CD4-positive, alpha-beta T cell treated with Interleukin-17A for 4 hours (primary cell): Measurements from ENCODE around the gene E2F2.

Experiments
- DNase-seq: peaks from one replicate; pipeline ENCODE4 v3.0.0-alpha.2; 2020; ENCODE audit warnings: mixed read lengths

E2F2 gene, protein sequence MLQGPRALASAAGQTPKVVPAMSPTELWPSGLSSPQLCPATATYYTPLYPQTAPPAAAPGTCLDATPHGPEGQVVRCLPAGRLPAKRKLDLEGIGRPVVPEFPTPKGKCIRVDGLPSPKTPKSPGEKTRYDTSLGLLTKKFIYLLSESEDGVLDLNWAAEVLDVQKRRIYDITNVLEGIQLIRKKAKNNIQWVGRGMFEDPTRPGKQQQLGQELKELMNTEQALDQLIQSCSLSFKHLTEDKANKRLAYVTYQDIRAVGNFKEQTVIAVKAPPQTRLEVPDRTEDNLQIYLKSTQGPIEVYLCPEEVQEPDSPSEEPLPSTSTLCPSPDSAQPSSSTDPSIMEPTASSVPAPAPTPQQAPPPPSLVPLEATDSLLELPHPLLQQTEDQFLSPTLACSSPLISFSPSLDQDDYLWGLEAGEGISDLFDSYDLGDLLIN

DNA sequence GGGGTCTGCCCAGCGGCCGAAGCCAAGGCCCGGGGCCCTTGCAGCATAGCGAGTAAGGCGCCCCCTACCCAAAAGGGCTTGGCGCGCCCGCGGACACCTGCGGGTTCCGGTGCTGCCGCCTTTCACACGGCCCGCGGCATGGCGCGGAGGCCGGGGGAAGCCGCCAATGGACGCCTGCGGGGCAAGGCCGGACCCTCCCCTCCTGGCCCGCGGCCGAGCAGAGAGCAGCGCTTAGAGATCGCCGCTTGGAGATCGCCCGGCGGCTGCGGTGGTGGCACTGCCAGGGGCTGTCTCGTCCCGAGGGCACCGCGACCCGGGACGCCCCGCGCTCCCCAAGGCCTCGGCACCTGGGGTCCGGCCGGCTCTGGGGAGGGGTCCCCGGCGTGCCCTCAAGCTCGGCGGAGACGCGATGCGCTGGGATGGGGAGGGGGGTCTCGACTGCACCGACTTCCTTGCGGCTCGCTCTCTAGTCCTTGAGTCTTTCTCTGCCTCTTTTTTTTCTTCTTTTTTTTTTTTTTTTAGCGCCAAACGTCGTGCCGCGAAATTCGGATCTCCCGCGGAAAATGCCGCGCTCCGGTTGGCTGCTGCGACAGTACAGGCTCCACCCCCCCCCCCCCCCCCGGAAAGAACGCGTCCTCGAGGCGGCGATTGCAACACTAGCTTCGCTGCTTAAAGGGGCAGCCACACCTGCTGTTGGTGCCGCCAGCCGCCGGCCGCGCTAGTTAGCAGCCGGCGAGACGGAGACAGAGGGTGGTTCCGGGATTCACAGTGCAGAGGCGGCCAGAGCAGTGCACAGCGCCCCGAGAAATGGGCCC is at the start of gene E2F2:
E2F2 (minus strand) TSS at position 487 of the 815 bp plus-strand sequence; CDS start at position 47, 440 bp downstream.
- peak; percentile 92 for DNase-seq

DNA sequence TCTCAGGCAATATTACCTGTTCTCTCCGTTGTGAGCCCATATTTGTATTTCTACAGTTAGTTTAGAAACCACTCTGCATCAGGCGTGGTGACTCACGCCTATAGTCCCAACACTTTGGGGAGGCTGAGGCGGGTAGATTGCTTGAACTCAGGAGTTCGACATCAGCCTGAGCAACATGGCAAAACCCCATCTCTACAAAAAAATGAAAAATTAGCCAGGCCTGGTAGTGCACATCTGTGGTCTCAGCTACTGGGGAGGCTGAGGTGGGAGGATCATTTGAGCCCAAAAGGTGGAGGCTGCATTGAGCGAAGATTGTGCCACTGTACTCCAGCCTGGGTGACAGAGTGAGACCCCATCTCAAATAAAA is 47.9 kb upstream of the E2F2 start:
- DNase-seq, result peak; percentile 39

DNA sequence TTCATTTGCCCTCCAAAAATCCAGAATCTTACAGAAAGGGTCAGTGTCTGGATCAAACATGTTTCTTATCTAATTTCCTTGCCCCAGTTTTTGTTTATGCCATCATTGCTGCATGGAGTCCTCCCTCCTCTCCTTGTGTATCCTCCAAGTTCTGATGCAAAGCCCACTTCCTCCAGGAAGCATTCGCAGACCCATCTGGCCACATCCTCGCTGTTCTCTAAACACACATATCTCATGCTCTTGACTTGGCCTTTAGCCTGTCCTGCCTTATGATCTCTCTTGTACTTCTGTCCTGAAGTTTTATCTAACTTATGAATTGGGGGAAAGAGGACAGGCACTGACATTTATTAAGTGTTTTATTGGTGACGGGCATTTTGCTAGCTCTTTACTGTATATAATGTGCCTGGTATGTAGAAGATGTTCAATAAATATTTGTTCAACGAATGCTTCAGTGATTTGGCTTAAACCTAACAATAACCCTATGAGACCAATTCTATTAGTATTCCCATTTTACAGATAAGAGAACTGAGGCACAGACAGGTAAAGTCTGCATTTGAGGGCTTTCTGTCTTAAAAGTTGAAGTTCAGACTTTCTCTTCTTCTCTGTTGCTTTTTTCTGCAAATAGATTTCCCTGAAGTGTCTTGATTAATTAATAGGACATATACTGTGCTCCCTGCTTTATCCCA is 47.4 kb upstream of the E2F2 start:
- DNase-seq, result peak; percentile 33

DNA sequence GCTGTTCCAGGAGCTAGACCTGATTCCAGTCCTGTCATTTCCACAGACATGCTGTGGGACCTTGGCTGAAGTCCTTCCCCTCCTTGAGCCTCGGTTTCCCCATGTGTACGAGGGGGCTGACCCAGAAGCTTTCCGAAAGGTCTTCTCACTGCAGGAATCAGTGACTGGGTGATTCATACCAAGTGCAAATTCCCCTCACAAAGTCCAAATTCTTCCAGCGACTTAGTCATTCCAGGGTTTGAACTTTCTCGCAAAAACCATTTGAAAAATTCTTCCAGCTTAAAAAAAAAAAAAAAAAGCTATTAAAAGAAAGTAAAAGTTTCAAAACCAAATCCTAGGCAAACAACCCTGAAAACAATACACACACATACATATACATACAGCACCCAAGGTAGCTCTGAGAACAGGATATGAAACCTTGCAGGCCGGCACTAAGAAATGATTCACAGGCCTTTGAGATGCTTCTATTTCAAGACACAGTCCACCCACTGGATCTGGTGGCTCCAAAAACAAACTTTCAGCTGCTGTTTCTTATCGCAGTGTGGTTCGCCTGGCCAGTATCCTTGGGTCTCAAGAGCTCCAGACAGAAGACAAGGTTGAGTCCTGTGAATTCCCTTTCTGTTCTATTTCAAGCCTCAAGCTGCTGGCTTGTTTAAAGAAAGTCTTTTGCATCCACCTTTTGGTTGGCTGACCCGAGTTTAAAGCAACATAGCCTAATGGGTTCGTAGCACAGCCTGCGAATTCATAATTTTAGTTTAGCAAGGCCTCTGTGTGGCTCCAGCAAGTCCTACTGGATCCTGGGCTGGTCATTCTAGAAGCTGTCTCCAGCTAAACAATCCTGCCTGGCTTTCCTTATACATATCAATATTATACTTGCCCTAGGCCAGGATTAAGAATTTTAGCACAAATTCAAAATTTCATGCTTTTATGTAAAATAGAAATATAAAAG is 46.3 kb upstream of the E2F2 start:
- DNase-seq, result peak; percentile 53

DNA sequence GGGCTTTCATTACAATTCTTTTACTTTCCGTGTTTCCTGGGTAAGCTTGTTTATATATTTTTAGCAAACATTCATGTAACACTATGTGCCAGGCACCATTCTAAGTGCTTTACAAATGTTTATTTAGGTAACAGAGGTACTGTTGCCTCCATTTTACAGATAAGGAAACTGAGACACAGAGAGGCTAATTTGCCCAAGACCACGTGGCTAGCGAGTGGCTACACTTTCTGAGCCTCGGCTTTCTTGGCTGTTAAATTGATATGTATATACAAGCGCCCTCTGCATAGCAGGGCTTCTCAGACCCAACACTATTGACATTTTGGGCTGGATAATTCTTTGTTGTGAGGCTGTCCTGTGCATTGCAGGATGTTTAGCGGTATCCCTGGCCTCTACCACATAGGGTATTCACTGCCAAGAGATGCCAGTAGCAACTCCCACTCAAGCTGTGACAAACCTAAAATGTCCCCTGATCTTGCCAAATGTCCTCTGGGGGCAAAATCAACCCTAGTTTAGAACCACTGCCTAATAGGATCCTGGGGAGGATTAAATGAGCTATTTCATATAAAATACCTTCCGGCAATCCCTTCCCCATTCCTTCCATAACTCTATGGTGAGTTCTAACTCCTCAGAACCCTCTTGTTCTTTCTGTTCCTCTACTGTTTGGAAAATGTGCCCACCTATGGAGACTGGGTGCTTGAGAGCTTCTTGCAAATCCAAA is 45.5 kb upstream of the E2F2 start:
- no peak for DNase-seq

DNA sequence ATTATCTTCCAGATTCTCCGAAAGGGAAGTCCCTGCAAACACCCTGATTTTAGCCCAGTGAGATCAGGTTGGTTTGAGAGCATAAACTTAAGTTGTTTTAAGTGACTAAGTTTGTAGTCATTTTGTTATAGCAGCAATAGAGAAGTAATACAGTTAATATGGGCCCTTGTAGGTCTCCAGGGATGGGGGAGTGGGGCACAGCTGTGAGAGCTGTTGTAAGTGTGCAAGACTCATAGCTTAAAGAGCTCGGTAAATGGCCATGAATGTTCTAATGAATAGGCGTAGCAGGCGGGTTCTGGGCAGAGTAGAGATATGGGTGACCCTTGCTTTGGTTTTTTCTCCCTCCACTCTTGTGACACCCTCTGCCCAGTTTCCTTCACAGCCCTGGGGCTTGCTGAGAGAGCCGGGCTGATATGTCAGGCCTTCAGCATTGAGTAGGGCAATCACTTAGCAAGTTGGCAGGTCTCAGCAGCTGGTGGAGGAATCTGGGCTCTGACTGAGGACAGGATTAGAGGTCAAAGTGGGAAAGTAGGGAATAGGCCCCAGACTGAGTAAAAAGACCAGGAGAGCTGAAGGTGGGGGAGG is 44.3 kb upstream of the E2F2 start:
- no peak for DNase-seq

DNA sequence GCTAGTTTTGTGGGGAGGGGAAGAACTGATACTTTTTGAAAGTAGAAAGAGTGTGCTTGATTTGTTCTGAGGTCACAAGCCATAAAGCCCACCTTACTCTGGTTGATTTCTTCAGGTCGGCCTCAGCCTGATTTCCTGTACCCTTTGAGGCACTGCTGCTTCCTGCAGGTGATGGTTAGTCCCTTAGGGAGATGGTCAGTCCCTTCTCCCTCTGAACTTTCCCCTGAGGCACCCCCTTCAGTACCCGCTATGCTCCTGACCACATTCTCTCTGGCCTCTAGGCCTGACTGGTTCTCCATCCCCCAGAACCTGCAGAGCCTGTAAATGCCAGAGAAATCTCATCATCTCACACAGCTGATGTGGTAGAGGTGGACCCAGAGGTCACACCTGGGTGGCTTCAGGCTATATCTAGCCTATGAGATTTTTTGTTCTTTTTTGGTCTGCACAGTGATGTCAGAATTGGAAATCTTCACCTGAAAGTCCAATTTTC is 43.3 kb upstream of the E2F2 start:
- no peak for DNase-seq

DNA sequence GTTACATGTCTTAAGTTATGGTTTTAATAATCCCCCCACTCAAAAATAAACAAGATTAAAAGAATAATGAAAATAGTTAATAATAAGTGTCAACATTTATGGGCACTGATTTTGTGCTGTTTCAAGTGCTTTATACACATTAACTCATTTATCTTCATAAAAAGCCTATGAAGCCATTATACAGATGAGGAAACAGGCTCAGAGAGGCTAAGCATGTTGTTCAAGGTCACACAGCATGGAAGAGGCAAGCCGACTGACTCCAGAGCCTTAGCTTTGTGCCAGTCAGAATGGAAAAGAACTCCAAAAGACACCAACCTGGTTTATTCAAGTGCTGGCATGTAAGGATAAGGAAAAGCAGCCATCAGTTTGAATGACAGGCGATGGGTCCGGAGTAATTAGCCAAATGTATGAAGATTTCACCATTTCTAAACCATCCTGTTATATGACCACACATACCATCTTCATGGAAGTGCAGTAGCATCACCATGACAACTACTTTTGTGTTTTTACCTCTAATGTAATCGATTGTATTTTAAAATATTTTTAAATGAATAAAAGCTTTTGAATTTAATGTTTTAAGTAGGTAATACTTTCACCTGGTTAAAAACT is 42.6 kb upstream of the E2F2 start:
- no peak for DNase-seq

DNA sequence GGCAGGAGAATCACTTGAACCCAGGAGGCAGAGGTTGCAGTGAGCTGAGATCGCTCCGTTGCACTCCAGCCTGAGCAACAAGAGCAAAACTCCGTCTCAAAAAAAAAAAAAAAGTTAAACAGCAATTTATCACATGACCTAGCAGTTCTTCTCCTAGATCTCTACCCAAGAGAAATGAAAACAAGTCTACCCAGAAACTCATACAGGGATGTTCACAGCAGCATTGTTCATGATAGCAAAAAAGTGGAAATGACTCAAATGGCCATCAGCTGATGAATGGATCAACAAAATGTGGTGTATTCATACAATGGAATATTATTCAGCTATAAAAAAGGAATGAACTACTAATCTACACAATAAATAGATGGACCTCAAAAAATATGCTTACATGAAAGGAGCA is 40.4 kb upstream of the E2F2 start:
- DNase-seq, result no peak

DNA sequence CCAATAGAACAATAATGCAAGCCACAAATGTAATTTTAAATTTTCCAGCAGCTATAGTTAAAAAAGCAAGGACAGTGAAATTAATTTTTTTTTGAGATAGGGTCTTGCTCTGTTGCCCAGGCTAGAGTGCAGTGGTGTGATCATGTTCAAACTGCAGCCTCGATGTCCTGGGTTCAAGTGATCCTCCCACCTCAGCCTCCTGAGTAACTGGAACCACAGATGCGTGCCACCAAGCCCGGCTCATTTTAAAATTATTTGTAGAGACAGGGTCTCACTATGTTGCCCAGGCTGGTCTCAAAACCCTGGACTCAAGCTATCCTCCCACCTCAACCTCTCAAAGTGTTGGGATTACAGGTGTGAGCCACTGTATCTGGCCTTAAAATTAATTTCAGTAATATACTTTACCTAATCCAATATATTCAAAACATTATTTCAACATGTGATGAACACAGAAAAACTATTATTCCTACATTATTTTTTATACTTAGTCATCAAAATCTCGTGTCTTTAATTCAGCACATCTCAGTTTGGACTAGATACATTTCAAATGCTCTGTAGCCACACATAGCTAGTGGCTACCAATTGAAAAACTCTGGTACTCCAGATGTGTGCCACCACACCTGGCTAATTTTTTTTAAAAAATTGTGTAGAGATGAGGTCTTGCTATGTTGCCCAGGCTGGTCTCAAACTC is 39.1 kb upstream of the E2F2 start:
- no peak for DNase-seq

DNA sequence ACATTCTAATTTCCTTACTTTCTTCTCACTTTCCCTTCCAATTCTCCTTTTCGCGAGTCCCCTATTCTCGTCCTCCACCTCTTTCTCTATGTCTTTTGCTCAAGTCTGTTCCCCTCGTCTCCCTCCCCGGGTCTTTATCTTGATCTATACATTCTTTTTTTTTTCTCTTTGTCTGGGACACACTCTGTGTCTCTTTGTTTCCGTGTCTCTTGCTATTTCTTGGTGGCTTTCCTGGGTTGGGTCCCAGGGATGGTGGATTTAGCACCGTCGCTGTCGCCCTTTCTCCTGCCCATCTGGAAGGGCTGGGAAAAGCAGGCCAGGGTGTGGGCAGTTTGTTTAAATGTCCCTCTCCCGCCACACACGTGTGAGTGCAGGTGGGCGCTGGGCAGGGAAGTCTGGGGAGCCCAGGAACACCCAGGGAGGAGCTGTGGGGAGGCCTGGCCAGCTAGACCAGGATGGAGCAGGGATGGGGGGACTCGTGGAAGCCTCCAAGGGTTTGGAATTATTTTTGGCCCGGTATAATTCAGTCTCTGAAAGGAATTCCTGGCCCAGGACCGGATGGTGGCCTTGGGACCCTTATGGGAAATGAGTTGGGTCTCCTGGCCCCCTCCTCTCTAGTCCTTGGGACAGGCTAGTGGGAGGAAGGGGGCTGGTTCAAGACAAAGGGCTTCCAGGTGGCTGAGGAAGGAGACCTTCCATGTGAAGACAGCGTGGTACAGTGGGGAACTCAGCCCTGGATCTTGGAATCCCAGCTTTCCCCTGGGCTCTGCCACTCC is 37.8 kb upstream of the E2F2 start:
- no peak for DNase-seq

DNA sequence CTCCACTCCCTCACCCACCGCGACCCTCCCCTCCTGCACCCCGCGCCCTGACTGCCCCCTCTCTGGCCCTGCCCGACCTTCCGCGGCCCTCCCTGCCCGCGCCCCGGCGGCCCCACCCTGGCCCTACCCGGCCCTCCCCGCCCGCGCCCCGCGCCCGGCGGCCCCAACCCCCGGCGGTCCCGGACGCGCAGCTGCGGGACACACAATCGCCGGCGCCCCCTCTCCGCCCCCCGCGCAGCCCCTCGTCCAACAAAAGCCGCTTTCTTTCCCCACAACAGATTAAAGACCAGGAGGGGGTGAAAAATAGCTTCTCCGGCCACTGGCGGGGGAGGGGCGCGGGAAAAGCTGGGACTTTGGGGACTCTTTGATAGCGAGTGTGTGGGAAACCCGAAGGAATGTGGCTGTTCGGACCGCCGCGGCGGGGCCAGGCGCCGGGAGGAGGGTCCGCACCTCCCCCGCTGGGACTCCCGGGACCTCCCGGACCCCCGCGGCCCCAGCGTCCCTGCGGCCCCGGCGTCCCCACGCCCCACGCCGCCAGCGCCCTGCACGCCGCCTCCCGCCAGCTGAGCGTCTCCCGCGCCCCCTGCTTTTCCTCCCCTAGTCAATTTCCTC is 37.1 kb upstream of the E2F2 start:
- DNase-seq, result no peak

DNA sequence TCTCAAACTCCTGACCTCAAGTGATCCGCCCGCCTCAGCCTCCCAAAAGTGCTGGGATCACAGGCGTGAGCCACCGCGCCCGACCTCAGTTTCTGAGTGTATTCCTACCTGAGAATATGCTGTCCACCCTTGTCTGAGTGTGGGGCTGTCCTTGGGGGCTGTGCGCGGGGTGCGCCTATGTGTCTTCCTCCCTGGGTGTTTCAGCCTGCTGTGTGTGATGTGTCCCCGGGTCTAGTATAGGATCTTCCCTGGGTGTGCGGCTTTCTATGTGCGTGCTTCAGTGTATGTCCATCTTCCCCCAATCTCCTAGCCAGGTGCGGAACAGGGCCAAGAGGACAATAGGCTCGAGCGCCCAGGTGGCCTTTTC is 36.6 kb upstream of the E2F2 start:
- DNase-seq, result no peak

DNA sequence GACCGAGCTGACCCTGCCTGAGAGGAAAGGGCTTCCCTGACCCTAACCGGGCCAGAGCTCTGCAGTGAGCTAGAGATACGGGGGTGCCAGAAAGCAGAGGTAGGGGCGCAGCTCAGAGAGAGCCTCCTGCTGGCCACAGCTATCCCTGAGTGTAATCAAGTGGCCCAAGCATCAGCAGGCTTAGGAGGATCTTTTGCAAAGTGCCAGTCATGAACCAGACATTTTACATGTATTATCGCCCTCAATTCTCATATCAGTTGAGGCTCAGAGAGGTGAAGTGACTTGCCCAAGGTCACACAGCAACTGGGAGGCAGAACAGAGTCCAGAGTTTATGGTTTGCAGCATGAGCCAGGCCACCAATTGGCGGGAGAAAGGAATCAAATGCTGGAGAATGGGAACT is 35.3 kb upstream of the E2F2 start:
- no peak for DNase-seq

DNA sequence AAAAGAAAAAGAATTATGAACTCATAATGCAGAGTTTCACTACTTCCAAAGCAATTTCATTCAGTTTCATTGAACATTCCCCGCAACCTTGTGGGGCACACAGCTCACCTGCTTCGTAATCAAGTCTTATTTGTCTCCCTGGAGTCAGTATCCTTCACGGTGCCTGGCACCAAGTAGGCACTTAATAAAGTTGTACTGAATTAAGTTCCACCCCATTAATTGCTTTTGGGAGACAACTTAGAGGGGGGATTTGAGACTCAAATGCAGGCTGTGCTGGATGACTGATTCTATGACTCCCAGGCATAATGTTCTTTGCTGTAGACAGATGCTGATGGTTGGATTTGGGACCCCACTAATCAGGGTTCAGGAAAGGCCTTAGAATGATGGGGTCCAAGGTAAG is 34.7 kb upstream of the E2F2 start:
- DNase-seq, result no peak

DNA sequence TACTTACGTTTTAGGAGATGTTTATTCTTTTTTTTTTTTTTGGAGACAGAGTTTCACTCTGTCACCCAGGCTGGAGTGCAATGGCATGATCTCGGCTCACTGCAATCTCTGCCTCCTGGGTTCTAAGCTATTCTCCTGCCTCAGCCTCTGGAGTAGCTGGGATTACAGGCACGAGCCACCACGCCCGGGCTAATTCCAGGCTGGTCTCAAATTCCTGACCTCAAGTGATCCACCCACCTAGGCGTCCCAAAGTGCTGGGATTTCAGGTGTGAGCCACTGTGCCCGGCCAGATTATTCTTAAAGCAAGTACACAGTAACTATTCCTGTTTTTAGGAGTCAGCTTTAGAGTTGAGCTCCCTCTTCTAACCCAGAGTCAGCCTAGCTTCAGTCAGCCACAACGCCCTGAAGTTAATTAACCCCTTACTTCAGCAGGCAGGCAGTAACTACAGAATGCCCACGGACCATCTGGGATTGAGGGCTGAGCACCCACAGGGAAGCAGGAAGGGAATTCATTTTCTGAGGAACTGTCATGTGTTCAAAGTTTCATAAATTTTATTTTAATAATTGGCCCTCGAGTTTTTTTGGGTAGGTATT is 33.6 kb upstream of the E2F2 start:
- no peak for DNase-seq

DNA sequence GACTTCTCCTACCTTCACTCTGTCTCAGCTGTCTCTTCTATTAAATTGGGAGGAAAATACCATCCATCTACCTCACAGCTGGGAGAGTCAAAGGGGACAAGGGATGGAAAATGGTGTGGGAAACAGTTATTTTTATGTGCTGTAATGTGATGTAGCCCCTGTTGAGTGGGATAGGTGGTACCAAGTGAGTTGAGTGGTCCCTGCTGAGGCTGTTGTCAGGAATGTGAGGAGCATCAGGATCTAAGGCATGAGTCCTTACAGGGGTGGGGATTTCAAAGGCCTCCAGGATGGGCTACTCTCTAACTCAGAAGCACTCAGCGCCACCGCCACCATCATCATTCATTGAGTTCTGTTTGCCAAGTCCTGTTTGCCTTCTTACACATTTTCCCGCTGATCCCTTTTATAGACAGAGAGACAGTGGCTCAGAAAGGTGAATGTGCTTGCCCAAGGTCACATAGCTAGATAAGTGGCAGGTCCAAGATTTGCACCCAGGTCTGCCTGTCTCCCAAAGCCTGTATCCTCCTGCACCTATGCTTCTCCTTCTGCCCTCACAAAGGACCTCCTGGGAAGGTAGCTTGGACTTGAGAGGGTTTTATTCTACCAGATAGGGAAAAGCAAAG is 32.8 kb upstream of the E2F2 start:
- DNase-seq, result no peak

DNA sequence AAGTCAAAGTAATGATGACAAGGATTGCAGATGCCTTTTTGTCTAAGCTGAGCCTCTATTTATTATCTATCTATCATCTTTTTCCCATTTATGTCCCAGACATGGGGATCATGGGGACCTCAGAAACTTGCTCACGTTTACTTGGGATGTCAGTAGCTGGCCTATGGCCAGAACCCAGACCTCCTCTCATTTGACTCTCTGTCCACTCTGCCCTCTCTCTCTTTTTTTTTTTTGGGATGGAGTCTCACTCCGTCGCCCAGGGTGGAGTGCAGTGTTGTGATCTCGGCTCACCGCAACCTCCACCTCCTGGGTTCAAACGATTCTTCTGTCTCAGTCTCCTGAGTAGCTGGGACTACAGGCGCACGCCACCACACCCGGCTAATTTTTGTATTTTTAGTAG is 32.0 kb upstream of the E2F2 start:
- DNase-seq, result no peak
